Fibroblast of lung (primary cell): ENCODE measurements around the gene IL17REL. TPM values are rescaled to one million over a fixed set of nuclear protein-coding genes. Genes with fewer than 3 reads are reported as not detected.

Source experiments
- DNase-seq, 2 donors: peaks; one replicate each; pipeline versions ENCODE4 v3.0.0 to v3.0.0-alpha.2; 2010; ENCODE audit warnings: low read depth in 2 of 2
- H2AFZ ChIP-seq: 2 replicates; pipeline ENCODE4 v1.5.1; 2012; ENCODE audit warnings: low read length, control low read depth, inconsistent platforms
- H3K27ac ChIP-seq: 2 replicates; pipeline ENCODE4 v1.5.1; 2011; ENCODE audit warnings: low read length, control low read depth; ENCODE audit not compliant: insufficient read depth
- H3K27me3 ChIP-seq: 2 replicates; pipeline ENCODE4 v1.5.1; 2011; ENCODE audit warnings: mild to moderate bottlenecking, low read length; ENCODE audit not compliant: control insufficient read depth, insufficient read depth
- H3K36me3 ChIP-seq: 2 replicates; pipeline ENCODE4 v1.5.1; 2011; ENCODE audit warnings: low read length; ENCODE audit not compliant: control insufficient read depth, insufficient read depth
- H3K4me1 ChIP-seq: 2 replicates; pipeline ENCODE4 v1.5.1; 2011; ENCODE audit warnings: low read length; ENCODE audit not compliant: control insufficient read depth, insufficient read depth; ENCODE audit errors: extremely low read depth
- H3K4me2 ChIP-seq: 2 replicates; pipeline ENCODE4 v1.5.1; 2011; ENCODE audit warnings: low read length, control low read depth; ENCODE audit not compliant: insufficient read depth; ENCODE audit errors: extremely low read depth
- H3K4me3 ChIP-seq, 4 experiments: fragments of 200-600 bp in 1 of 4; sonication (generic) in 1 of 4; replicated peaks in 1 of 4; 2 replicates each; pipeline ENCODE4 v1.5.1; 2011 to 2016; ENCODE audit warnings: low read length in 4 of 4, low read depth in 3 of 4, mild to moderate bottlenecking in 3 of 4, control low read depth in 2 of 4, inconsistent platforms in 1 of 4, mixed read lengths in 1 of 4; ENCODE audit not compliant: insufficient read depth in 1 of 4; ENCODE audit errors: control extremely low read depth in 1 of 4
- H3K79me2 ChIP-seq: 2 replicates; pipeline ENCODE4 v1.5.1; 2012; ENCODE audit warnings: mild to moderate bottlenecking, low read length, inconsistent platforms; ENCODE audit not compliant: control insufficient read depth, insufficient read depth
- H3K9ac ChIP-seq: 2 replicates; pipeline ENCODE4 v1.5.1; 2011; ENCODE audit warnings: mild to moderate bottlenecking, low read length, control low read depth; ENCODE audit not compliant: insufficient read depth
- H3K9me3 ChIP-seq: 2 replicates; pipeline ENCODE4 v1.5.1; 2012; ENCODE audit warnings: low read depth, low read length; ENCODE audit not compliant: control insufficient read depth, insufficient read depth
- H4K20me1 ChIP-seq: 2 replicates; pipeline ENCODE4 v1.5.1; 2011; ENCODE audit warnings: low read length; ENCODE audit not compliant: control insufficient read depth, insufficient read depth; ENCODE audit errors: extremely low read depth
- EZH2 ChIP-seq: IDR thresholded peaks from 2 replicates; pipeline ENCODE4 v1.5.1; 2012; ENCODE audit warnings: low read length, control low read depth, mild to moderate bottlenecking; ENCODE audit errors: missing control alignments
- polyA plus RNA-seq, 2 donors: library from polyadenylated mRNA; depleted of rRNA in 1 of 2; stranded (reverse) in 1 of 2; unstranded in 1 of 2; fragments of >200 nt; gene quantifications; 2 replicates each; pipeline ENCODE4 v1.2.1, GENCODE V29; 2011 to 2012; ENCODE audit warnings: missing spikeins in 1 of 2
- total RNA-seq: library from RNA; depleted of rRNA; stranded (reverse); fragments of >200 nt; gene quantifications from 2 replicates; pipeline ENCODE4 v1.2.1, GENCODE V29; 2014
- TF ChIP-seq, protein P1 (sequence below), 2 donors: IDR thresholded peaks in 1 of 2; conservative IDR thresholded peaks in 1 of 2; 1 replicate in 1 of 2; 2 replicates in 1 of 2; pipeline ENCODE4 v1.5.1; 2011 to 2012; ENCODE audit warnings: low read length in 2 of 2, control low read depth in 1 of 2, inconsistent platforms in 1 of 2, low read depth in 1 of 2, mild to moderate bottlenecking in 1 of 2

IL17REL gene
- total and polyA plus RNA-seq, 2 donors (not counting 1 experiment from before 2014, with no cell fraction given), result under 0.01 TPM; not detected in 1

- Histone ChIP-seq H3K79me2 (no peaks in the 10 kb centered on the region), H3K4me1 (peaks cover 14% of the 10 kb centered on the region), H3K4me3 (no peak overlapping the region), H3K9ac (no peak overlapping the region), H2AFZ (no peak overlapping the region), H3K36me3 (no peaks in the 10 kb centered on the region), H3K27me3 (no peaks in the 10 kb centered on the region), H3K9me3 (no peaks in the 10 kb centered on the region), H3K4me2 (no peak overlapping the region), H4K20me1 (no peaks in the 10 kb centered on the region), H3K27ac (peak overlapping the region; percentile 54)
- no peak for DNase-seq
- TF ChIP-seq EZH2, result no peak
- TF ChIP-seq, protein P1, sequence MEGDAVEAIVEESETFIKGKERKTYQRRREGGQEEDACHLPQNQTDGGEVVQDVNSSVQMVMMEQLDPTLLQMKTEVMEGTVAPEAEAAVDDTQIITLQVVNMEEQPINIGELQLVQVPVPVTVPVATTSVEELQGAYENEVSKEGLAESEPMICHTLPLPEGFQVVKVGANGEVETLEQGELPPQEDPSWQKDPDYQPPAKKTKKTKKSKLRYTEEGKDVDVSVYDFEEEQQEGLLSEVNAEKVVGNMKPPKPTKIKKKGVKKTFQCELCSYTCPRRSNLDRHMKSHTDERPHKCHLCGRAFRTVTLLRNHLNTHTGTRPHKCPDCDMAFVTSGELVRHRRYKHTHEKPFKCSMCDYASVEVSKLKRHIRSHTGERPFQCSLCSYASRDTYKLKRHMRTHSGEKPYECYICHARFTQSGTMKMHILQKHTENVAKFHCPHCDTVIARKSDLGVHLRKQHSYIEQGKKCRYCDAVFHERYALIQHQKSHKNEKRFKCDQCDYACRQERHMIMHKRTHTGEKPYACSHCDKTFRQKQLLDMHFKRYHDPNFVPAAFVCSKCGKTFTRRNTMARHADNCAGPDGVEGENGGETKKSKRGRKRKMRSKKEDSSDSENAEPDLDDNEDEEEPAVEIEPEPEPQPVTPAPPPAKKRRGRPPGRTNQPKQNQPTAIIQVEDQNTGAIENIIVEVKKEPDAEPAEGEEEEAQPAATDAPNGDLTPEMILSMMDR (conservative IDR thresholded peaks at IDR 0.05 in 1 of 2, IDR thresholded peaks at IDR 0.05 in 1 of 2; ENCODE audit: low read depth in 1 of 2, low read length in 2 of 2), result no peak
These were observed 59.4 kb downstream of the IL17REL start for GRCh38 chr22:49953027-49953679.

DNA sequence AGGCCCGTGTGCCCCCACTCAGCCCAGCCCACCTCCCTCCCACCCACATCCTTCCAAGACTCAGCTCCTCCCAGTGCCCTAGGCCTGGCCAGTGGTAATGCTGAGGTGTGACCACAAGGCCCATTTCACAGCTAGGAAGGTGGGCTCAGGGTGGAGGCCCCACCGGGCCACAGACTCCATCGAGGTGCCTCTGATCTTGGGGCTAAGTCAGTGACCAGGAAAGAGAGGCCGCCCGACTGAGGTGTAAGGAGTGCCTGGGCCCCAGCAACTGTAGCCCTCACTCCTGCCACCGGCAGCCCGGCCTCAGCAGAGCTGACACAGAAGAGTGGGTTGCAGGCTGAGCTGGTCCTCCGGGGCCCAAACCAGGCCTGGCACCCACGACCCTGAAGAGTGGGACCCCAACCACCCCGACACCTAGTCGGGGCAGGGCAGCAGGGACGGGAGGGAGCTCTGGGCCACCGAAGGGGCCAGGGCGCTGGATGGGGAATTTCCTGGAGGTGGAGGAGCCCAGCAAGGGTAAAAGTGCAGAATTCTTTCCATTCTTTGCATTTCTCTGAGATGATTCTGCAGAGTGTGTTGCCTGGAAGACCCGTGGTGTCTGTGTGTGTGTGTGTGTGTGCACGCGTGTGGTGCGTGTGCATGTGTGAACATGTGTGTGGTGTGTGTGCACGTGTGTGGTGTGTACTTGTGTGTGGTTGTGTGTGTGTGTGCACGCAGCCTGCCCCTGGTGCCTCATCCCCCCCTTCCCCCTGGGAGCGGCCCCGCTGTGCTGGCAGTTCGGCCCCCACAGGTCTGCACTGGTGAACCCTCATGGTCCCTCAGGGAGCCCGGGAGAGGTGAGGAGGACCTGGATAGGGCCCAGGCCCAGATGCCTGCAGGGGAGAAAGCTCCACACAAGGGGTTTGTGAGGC lies 60.3 kb downstream of the IL17REL start:
- Histone ChIP-seq H3K79me2 (no peaks in the 10 kb centered on the region), H3K36me3 (no peaks in the 10 kb centered on the region), H3K4me3 (no peak overlapping the region), H3K27me3 (no peaks in the 10 kb centered on the region), H3K4me1 (peaks cover 14% of the 10 kb centered on the region), H3K9ac (peak overlapping the region; percentile 30), H3K27ac (peak overlapping the region; percentile 54), H3K4me2 (peak overlapping the region; percentile 35), H2AFZ (no peak overlapping the region), H3K9me3 (no peaks in the 10 kb centered on the region), H4K20me1 (no peaks in the 10 kb centered on the region)
- TF ChIP-seq EZH2, result no peak
- TF ChIP-seq, protein P1 (conservative IDR thresholded peaks at IDR 0.05 in 1 of 2, IDR thresholded peaks at IDR 0.05 in 1 of 2; ENCODE audit: low read depth in 1 of 2, low read length in 2 of 2), result no peak
- DNase-seq, result peak; percentile 33 to 87

DNA sequence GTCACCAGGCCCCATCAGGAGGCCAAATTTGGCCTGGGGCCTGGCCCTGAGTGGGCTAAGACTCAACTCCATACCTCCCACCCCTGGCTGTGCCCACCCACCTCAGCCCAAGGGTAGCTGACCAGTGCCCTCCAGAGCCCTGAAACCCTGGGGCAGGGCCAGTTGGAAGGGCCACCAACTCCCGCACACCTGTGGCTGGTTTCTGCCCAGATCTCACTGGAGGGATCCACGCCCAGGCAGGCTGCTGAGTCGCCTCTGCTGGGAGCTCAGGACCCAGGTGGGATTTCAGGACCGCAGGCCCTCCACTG lies 60.9 kb downstream of the IL17REL start:
- no peak overlapping the region for H3K9ac ChIP-seq

More for the DNA sequence above, 60.9 kb downstream of the IL17REL start:
- Histone ChIP-seq H3K4me3 (no peak overlapping the region), H3K4me1 (peaks cover 14% of the 10 kb centered on the region), H3K4me2 (no peak overlapping the region), H3K36me3 (no peaks in the 10 kb centered on the region), H2AFZ (no peak overlapping the region), H4K20me1 (no peaks in the 10 kb centered on the region), H3K79me2 (no peaks in the 10 kb centered on the region), H3K27ac (peak overlapping the region; percentile 54), H3K27me3 (no peaks in the 10 kb centered on the region), H3K9me3 (no peaks in the 10 kb centered on the region)
- no peak for DNase-seq
- TF ChIP-seq, protein P1 (conservative IDR thresholded peaks at IDR 0.05 in 1 of 2, IDR thresholded peaks at IDR 0.05 in 1 of 2; ENCODE audit: low read depth in 1 of 2, low read length in 2 of 2), result no peak
